Activated CD4-positive, alpha-beta T cell treated with anti-CD3 and anti-CD28 coated beads for 4 hours (primary cell): Measurements from ENCODE around the gene ADGRB2.

Experiments
- DNase-seq, 2 donors: peaks; one replicate each; pipeline ENCODE4 v3.0.0-alpha.2; 2020

ADGRB2 gene

GRCh38 chr1:31699341-31699891 lies 64.7 kb downstream of the ADGRB2 start:
- no peak for DNase-seq

- DNase-seq = no peak
These were observed 66.7 kb downstream of the ADGRB2 start for GRCh38 chr1:31697369-31697984.

- DNase-seq = no peak
These were observed 67.9 kb downstream of the ADGRB2 start for GRCh38 chr1:31696242-31696641.

GRCh38 chr1:31695327-31695726 lies 68.8 kb downstream of the ADGRB2 start:
- no peak for DNase-seq

GRCh38 chr1:31694964-31695313 lies 69.2 kb downstream of the ADGRB2 start:
- no peak for DNase-seq

GRCh38 chr1:31694069-31694963 lies 69.8 kb downstream of the ADGRB2 start:
- no peak for DNase-seq

GRCh38 chr1:31693231-31693630 lies 70.9 kb downstream of the ADGRB2 start:
- DNase-seq = no peak

- DNase-seq = no peak
These were observed 72.2 kb downstream of the ADGRB2 start for GRCh38 chr1:31691951-31692350.

- no peak for DNase-seq
These were observed 72.7 kb downstream of the ADGRB2 start for GRCh38 chr1:31691446-31691845.

GRCh38 chr1:31690921-31691320 lies 73.2 kb downstream of the ADGRB2 start:
- no peak for DNase-seq

- DNase-seq = no peak
These were observed 74.3 kb downstream of the ADGRB2 start for GRCh38 chr1:31689854-31690253.

GRCh38 chr1:31689379-31689778 lies 74.8 kb downstream of the ADGRB2 start:
- no peak for DNase-seq

GRCh38 chr1:31688233-31688918 lies 75.8 kb downstream of the ADGRB2 start:
- no peak for DNase-seq

GRCh38 chr1:31687601-31688000 lies 76.5 kb downstream of the ADGRB2 start:
- no peak for DNase-seq

GRCh38 chr1:31685795-31686194 lies 78.3 kb downstream of the ADGRB2 start:
- no peak for DNase-seq

GRCh38 chr1:31683997-31684396 lies 80.1 kb downstream of the ADGRB2 start:
- DNase-seq = no peak

- no peak for DNase-seq
These were observed 82.7 kb downstream of the ADGRB2 start for GRCh38 chr1:31681415-31681814.

- DNase-seq = no peak
These were observed 84.4 kb downstream of the ADGRB2 start for GRCh38 chr1:31679676-31680230.

GRCh38 chr1:31679091-31679490 lies 85.0 kb downstream of the ADGRB2 start:
- no peak for DNase-seq

- no peak for DNase-seq
These were observed 85.5 kb downstream of the ADGRB2 start for GRCh38 chr1:31678681-31679080.

- DNase-seq = no peak
These were observed 86.2 kb downstream of the ADGRB2 start for GRCh38 chr1:31677949-31678348.

- DNase-seq = no peak
These were observed 86.7 kb downstream of the ADGRB2 start for GRCh38 chr1:31677401-31677800.
